H9 (cell line): Measurements from ENCODE around the gene ESRRA. TPM values are rescaled to one million over a fixed set of nuclear protein-coding genes. Genes with fewer than 3 reads are reported as not detected.

ENCODE experiments used
- DNase-seq: peaks from one replicate; pipeline ENCODE4 v3.0.0-alpha.2; 2017
- H2AFZ ChIP-seq: one replicate; pipeline ENCODE4 v1.6.1; 2013; ENCODE audit warnings: mild to moderate bottlenecking, low read length, control low read depth, moderate library complexity
- H2AK5ac ChIP-seq: 2 replicates; pipeline ENCODE4 v1.6.1; 2013; ENCODE audit warnings: low read length, control low read depth, mixed read lengths; ENCODE audit not compliant: insufficient read length
- H2BK120ac ChIP-seq: one replicate; pipeline ENCODE4 v1.6.1; 2013; ENCODE audit warnings: low read depth, mild to moderate bottlenecking, low read length, control low read depth, inconsistent platforms; ENCODE audit not compliant: poor library complexity, severe bottlenecking
- H2BK12ac ChIP-seq: 2 replicates; pipeline ENCODE4 v1.6.1; 2013; ENCODE audit warnings: low read length, control low read depth, mixed read lengths, low read depth; ENCODE audit not compliant: insufficient read length
- H2BK15ac ChIP-seq: 2 replicates; pipeline ENCODE4 v1.6.1; 2013; ENCODE audit warnings: low read depth, low read length, control low read depth
- H2BK20ac ChIP-seq: one replicate; pipeline ENCODE4 v1.6.1; 2013; ENCODE audit warnings: low read depth, mild to moderate bottlenecking, low read length, control low read depth, inconsistent platforms; ENCODE audit not compliant: poor library complexity, severe bottlenecking
- H2BK5ac ChIP-seq: 2 replicates; pipeline ENCODE4 v1.6.1; 2013; ENCODE audit warnings: low read length, control low read depth, mixed read lengths; ENCODE audit not compliant: insufficient read length
- H3K14ac ChIP-seq: 2 replicates; pipeline ENCODE4 v1.6.1; 2013; ENCODE audit warnings: low read length, control low read depth; ENCODE audit not compliant: insufficient read depth
- H3K18ac ChIP-seq: 2 replicates; pipeline ENCODE4 v1.6.1; 2013; ENCODE audit warnings: low read depth, mild to moderate bottlenecking, mixed read lengths, low read length, control low read depth; ENCODE audit not compliant: insufficient read length
- H3K23ac ChIP-seq: 2 replicates; pipeline ENCODE4 v1.6.1; 2013; ENCODE audit warnings: low read length, control low read depth, mixed read lengths, low read depth; ENCODE audit not compliant: insufficient read length
- H3K23me2 ChIP-seq: 2 replicates; pipeline ENCODE4 v1.6.1; 2013; ENCODE audit warnings: low read depth, mild to moderate bottlenecking, mixed read lengths, low read length, control low read depth; ENCODE audit not compliant: insufficient read length, poor library complexity, severe bottlenecking
- H3K27ac ChIP-seq: 2 replicates; pipeline ENCODE4 v1.5.1; 2013; ENCODE audit warnings: low read length, control low read depth, mixed read lengths, low read depth; ENCODE audit not compliant: insufficient read length
- H3K27me3 ChIP-seq: 2 replicates; pipeline ENCODE4 v1.6.1; 2013; ENCODE audit warnings: low read length, control low read depth, inconsistent platforms; ENCODE audit not compliant: insufficient read depth
- H3K4ac ChIP-seq: 2 replicates; pipeline ENCODE4 v1.6.1; 2013; ENCODE audit warnings: low read depth, mild to moderate bottlenecking, control low read depth, inconsistent platforms, low read length, moderate library complexity
- H3K4me1 ChIP-seq: 2 replicates; pipeline ENCODE4 v1.6.1; 2013; ENCODE audit warnings: low read length, control low read depth, inconsistent platforms; ENCODE audit not compliant: insufficient read depth
- H3K4me2 ChIP-seq: 2 replicates; pipeline ENCODE4 v1.6.1; 2013; ENCODE audit warnings: low read length, control low read depth, mixed read lengths; ENCODE audit not compliant: insufficient read length, insufficient read depth
- H3K56ac ChIP-seq: 2 replicates; pipeline ENCODE4 v1.6.1; 2013; ENCODE audit warnings: low read depth, mild to moderate bottlenecking, mixed read lengths, low read length, control low read depth; ENCODE audit not compliant: insufficient read length
- H3K79me1 ChIP-seq: 2 replicates; pipeline ENCODE4 v1.6.1; 2013; ENCODE audit warnings: low read depth, mild to moderate bottlenecking, moderate library complexity, low read length, control low read depth, inconsistent platforms; ENCODE audit not compliant: insufficient read depth, poor library complexity, severe bottlenecking
- H3K79me2 ChIP-seq: 2 replicates; pipeline ENCODE4 v1.6.1; 2013; ENCODE audit warnings: low read length, control low read depth, inconsistent platforms; ENCODE audit not compliant: insufficient read depth
- H3K9ac ChIP-seq: 2 replicates; pipeline ENCODE4 v1.6.1; 2013; ENCODE audit warnings: low read length, control low read depth, mixed read lengths; ENCODE audit not compliant: insufficient read length; ENCODE audit errors: extremely low read depth
- H3K9me3 ChIP-seq: one replicate; pipeline ENCODE4 v1.6.1; 2013; ENCODE audit warnings: low read depth, low read length, inconsistent platforms; ENCODE audit not compliant: control insufficient read depth
- H3T11ph ChIP-seq: one replicate; pipeline ENCODE4 v1.6.1; 2013; ENCODE audit warnings: mild to moderate bottlenecking, low read length, control low read depth, inconsistent platforms
- H4K20me1 ChIP-seq: one replicate; pipeline ENCODE4 v1.6.1; 2013; ENCODE audit not compliant: control insufficient read depth, insufficient read length, insufficient read depth
- H4K5ac ChIP-seq: 2 replicates; pipeline ENCODE4 v1.6.1; 2013; ENCODE audit warnings: low read depth, mild to moderate bottlenecking, mixed read lengths, low read length, control low read depth; ENCODE audit not compliant: insufficient read length
- H4K8ac ChIP-seq: replicated peaks from 2 replicates; pipeline ENCODE4 v1.6.1; 2013; ENCODE audit warnings: low read length, control low read depth, mixed read lengths, low read depth; ENCODE audit not compliant: insufficient read length
- H4K91ac ChIP-seq: 2 replicates; pipeline ENCODE4 v1.6.1; 2013; ENCODE audit warnings: low read depth, mild to moderate bottlenecking, moderate library complexity, mixed read lengths, low read length, control low read depth; ENCODE audit not compliant: insufficient read length
- H3K27ac Mint-ChIP-seq, 3 experiments: 2 replicates in 2 of 3; 3 replicates in 1 of 3; pipeline ENCODE4 v1.8.0; 2020 to 2021; ENCODE audit warnings: mixed read lengths in 3 of 3, mild to moderate bottlenecking in 1 of 3, moderate library complexity in 1 of 3
- H3K27me3 Mint-ChIP-seq: 2 replicates; pipeline ENCODE4 v1.8.0; 2021; ENCODE audit warnings: low read depth, mild to moderate bottlenecking, moderate library complexity, mixed read lengths
- H3K36me3 Mint-ChIP-seq, 3 experiments: 2 replicates in 2 of 3; 3 replicates in 1 of 3; pipeline ENCODE4 v1.8.0; 2020 to 2021; ENCODE audit warnings: low read depth in 3 of 3, mixed read lengths in 3 of 3; ENCODE audit not compliant: insufficient read depth in 1 of 3
- H3K4me1 Mint-ChIP-seq, 2 experiments: 2 replicates each; pipeline ENCODE4 v1.8.0; 2020; ENCODE audit warnings: mixed read lengths in 2 of 2
- H3K4me3 Mint-ChIP-seq, 2 experiments: 2 replicates in 1 of 2; 3 replicates in 1 of 2; pipeline ENCODE4 v1.8.0; 2020 to 2021; ENCODE audit warnings: mild to moderate bottlenecking in 2 of 2, mixed read lengths in 2 of 2, moderate library complexity in 1 of 2
- H3K9me3 Mint-ChIP-seq, 2 experiments: 2 replicates in 1 of 2; 3 replicates in 1 of 2; pipeline ENCODE4 v1.8.0; 2020; ENCODE audit warnings: mild to moderate bottlenecking in 2 of 2, mixed read lengths in 2 of 2, moderate library complexity in 1 of 2
- WGBS: extraction: QIAGEN DNeasy Blood & Tissue Kit; methylation state at CpG from one replicate; pipeline ENCODE4 v1.1.7; 2013; ENCODE audit warnings: missing lambda C conversion rate, low lambda C conversion rate, mixed read lengths; ENCODE audit not compliant: insufficient read length; ENCODE audit errors: extremely low coverage; 5-methylcytosine and 5-hydroxymethylcytosine counted together
- total RNA-seq: library from RNA; stranded (reverse); gene quantifications from 2 replicates; pipeline ENCODE4 v1.2.1, GENCODE V29; 2021
- TF ChIP-seq, protein P1 (sequence below): fragments of 200-600 bp; sonication (generic); conservative IDR thresholded peaks from 3 replicates; pipeline ENCODE4 v1.8.0; 2021; ENCODE audit warnings: antibody characterized with exemption, mild to moderate bottlenecking

ESRRA gene
- total RNA-seq, 1 experiment from 2014 or later, result 42.3 TPM

DNA sequence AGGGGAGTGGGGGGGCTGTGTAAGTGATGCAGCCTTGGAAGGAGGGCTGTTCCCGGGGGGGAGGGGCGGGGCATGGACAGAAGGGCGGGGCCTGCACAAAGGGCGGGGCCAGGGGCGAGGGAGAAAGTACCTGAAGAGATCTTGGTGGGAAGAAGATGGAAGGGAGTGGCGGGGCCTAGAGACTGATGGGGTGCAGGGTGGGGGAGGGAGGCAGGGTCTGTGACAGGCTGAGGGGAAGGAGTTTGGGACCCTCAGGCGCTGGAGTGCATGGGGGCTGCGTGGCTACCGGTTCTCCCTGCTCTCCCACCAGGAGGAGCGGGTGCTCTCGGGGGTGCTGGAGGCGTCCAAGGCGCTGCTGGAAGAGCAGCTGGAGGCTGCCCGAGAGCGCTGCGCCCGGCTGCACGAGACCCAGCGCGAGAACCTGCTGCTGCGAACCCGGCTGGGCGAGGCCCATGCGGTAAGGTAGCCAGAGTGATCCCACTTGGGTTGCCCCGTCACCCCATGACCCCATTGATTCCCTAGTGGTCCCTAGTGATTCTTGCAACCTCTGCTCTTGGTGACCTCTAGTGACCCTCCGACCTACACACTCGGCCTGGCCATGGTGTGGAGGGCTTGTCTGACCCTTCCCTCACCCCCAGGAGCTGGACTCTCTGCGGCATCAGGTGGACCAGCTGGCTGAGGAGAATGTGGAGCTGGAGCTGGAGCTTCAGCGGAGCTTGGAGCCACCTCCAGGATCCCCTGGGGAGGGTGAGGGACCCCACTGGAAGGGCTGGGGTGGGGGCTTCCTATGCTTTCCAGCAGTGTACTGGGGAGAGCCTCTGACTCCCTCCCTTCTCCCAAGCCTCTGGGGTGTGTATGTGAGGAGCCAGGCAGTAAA lies 37.8 kb downstream of the ESRRA start:
- Histone ChIP-seq H3K27me3 (no peaks in the 10 kb centered on the region), H2BK20ac (no peak overlapping the region), H2AK5ac (no peak overlapping the region), H2AFZ (no peak overlapping the region), H4K20me1 (peaks cover 3% of the 10 kb centered on the region), H4K5ac (no peak overlapping the region), H4K91ac (no peak overlapping the region), H3K9ac (no peak overlapping the region), H3K4me1 (no peaks in the 10 kb centered on the region; the same call in 1 of the 2 replicates), H2BK5ac (no peak overlapping the region), H3K79me1 (no peaks in the 10 kb centered on the region), H3K4ac (no peak overlapping the region), H3T11ph (no peak overlapping the region), H3K9me3 (no peaks in the 10 kb centered on the region), H3K14ac (no peak overlapping the region), H3K79me2 (no peaks in the 10 kb centered on the region), H2BK12ac (no peak overlapping the region), H3K56ac (no peak overlapping the region), H3K27ac (no peak overlapping the region), H2BK120ac (no peak overlapping the region), H3K18ac (no peak overlapping the region), H3K23ac (no peak overlapping the region), H4K8ac (no peak overlapping the region), H2BK15ac (no peak overlapping the region), H3K23me2 (peaks cover 17% of the 10 kb centered on the region), H3K4me2 (peak overlapping the region; percentile 49)
- TF ChIP-seq, protein P1, sequence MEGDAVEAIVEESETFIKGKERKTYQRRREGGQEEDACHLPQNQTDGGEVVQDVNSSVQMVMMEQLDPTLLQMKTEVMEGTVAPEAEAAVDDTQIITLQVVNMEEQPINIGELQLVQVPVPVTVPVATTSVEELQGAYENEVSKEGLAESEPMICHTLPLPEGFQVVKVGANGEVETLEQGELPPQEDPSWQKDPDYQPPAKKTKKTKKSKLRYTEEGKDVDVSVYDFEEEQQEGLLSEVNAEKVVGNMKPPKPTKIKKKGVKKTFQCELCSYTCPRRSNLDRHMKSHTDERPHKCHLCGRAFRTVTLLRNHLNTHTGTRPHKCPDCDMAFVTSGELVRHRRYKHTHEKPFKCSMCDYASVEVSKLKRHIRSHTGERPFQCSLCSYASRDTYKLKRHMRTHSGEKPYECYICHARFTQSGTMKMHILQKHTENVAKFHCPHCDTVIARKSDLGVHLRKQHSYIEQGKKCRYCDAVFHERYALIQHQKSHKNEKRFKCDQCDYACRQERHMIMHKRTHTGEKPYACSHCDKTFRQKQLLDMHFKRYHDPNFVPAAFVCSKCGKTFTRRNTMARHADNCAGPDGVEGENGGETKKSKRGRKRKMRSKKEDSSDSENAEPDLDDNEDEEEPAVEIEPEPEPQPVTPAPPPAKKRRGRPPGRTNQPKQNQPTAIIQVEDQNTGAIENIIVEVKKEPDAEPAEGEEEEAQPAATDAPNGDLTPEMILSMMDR, result no peak
- H3K9me3 Mint-ChIP-seq, result no peaks in the 10 kb centered on the region
- H3K27ac Mint-ChIP-seq, result no peak overlapping the region; a peak in 1 of 7 replicates
- no CpG with 5 or more reads among the region's 29 CpGs for WGBS
- H3K4me1 Mint-ChIP-seq, result peaks cover 7 to 33% of the 10 kb centered on the region in 2 experiments
- peak overlapping the region; percentile 49 to 84 for H3K4me3 Mint-ChIP-seq
- peaks cover 18% of the 10 kb centered on the region for H3K27me3 Mint-ChIP-seq
- 0 out of 7 replicates have a peak, but pooled peaks cover 0 to 2% (median 0%) of the 10 kb centered on the region in 3 experiments for H3K36me3 Mint-ChIP-seq
- peak; percentile 64 for DNase-seq
